Mammary epithelial cell (primary cell): ENCODE measurements around the gene ACSL6.

Experiments
- CTCF ChIP-seq, 2 donors: IDR thresholded peaks in 1 of 2; conservative IDR thresholded peaks in 1 of 2; 2 replicates each; pipeline ENCODE4 v1.5.1; 2011 to 2012; ENCODE audit warnings: inconsistent platforms in 2 of 2, low read length in 2 of 2, mild to moderate bottlenecking in 2 of 2, control low read depth in 1 of 2, low read depth in 1 of 2; ENCODE audit not compliant: insufficient read depth in 1 of 2; ENCODE audit errors: extremely low read depth in 1 of 2
- EZH2 ChIP-seq: IDR thresholded peaks from 2 replicates; pipeline ENCODE4 v1.6.1; 2012; ENCODE audit warnings: low read length, inconsistent platforms, borderline replicate concordance

- TF ChIP-seq EZH2 (no peak), CTCF (conservative IDR thresholded peaks at IDR 0.05 in 1 of 2, IDR thresholded peaks at IDR 0.05 in 1 of 2; ENCODE audit: extremely low read depth in 1 of 2, insufficient read depth in 1 of 2, low read depth in 1 of 2, low read length in 2 of 2) (no peak)
These were observed 104.8 kb downstream of the ACSL6 start for GRCh38 chr5:131906668-131907067.
